Activated CD4-positive, alpha-beta T cell treated with anti-CD3 and anti-CD28 coated beads, Interleukin-2, amount 10 ng/mL, durations not matched to agents 24 days and 14 days (primary cell): Measurements from ENCODE around the gene FXYD7. TPM values are rescaled to one million over a fixed set of nuclear protein-coding genes. Genes with fewer than 3 reads are reported as not detected.
"Not testable (repeated sequence)": the region's sequence is repeated elsewhere in the genome, so short reads cannot be mapped to it uniquely, and the experiment has no call there.

Source experiments
- DNase-seq: peaks from one replicate; pipeline ENCODE4 v3.0.0; 2022
- H3K27ac Mint-ChIP-seq: one replicate; pipeline ENCODE4 v1.8.0; 2022; ENCODE audit warnings: mild to moderate bottlenecking, mixed read lengths
- H3K27me3 Mint-ChIP-seq: one replicate; pipeline ENCODE4 v1.8.0; 2022; ENCODE audit warnings: mixed read lengths
- H3K36me3 Mint-ChIP-seq: one replicate; pipeline ENCODE4 v1.8.0; 2022; ENCODE audit warnings: low read depth, mild to moderate bottlenecking, mixed read lengths
- H3K4me1 Mint-ChIP-seq: one replicate; pipeline ENCODE4 v1.8.0; 2021; ENCODE audit warnings: mixed read lengths
- H3K4me3 Mint-ChIP-seq: one replicate; pipeline ENCODE4 v1.8.0; 2022; ENCODE audit warnings: mild to moderate bottlenecking, moderate library complexity, mixed read lengths
- H3K9me3 Mint-ChIP-seq: one replicate; pipeline ENCODE4 v1.8.0; 2021; ENCODE audit warnings: mixed read lengths
- intact Hi-C: fragments of 100-400 bp; cut with micrococcal nuclease; formaldehyde crosslinking; loops from one replicate; pipeline ENCODE4 v1.15.1; 2023
- total RNA-seq: library from RNA; stranded (reverse); gene quantifications from 2 replicates; pipeline ENCODE4 v1.2.3, GENCODE V29; 2022

The FXYD7 gene
- total RNA-seq: 0.23 TPM in 1 of 2 replicates, not detected in the other

GRCh38 chr19:35143231-35143715 is at the start of gene FXYD7:
TSS of gene FXYD7 (plus strand) at chr19:35143255. CDS start at chr19:35143334, 79 bp downstream.
- intact Hi-C loops: no loop called here
- H3K27me3 Mint-ChIP-seq: peaks cover 17% of the 10 kb centered on the region
- peaks cover 30% of the 10 kb centered on the region for H3K4me1 Mint-ChIP-seq
- no peaks in the 10 kb centered on the region for H3K36me3 Mint-ChIP-seq
- no peaks in the 10 kb centered on the region for H3K9me3 Mint-ChIP-seq
- peak within 1 kb of the TSS; percentile 87 for H3K4me3 Mint-ChIP-seq
- H3K27ac Mint-ChIP-seq: no peak within 1 kb of the TSS
- peak; percentile 67 for DNase-seq

GRCh38 chr19:35093430-35093829 is 49.6 kb upstream of the FXYD7 start:
- H3K36me3 Mint-ChIP-seq: no peaks in the 10 kb centered on the region
- H3K27ac Mint-ChIP-seq: no peak overlapping the region
- no peaks in the 10 kb centered on the region for H3K9me3 Mint-ChIP-seq
- no peak overlapping the region for H3K4me3 Mint-ChIP-seq
- intact Hi-C loops: no loop called here
- peaks cover 5% of the 10 kb centered on the region for H3K27me3 Mint-ChIP-seq
- no peaks in the 10 kb centered on the region for H3K4me1 Mint-ChIP-seq
- no peak for DNase-seq

GRCh38 chr19:35093941-35094647 is 49.0 kb upstream of the FXYD7 start:
- Mint-ChIP-seq H3K9me3 (no peaks in the 10 kb centered on the region), H3K36me3 (no peaks in the 10 kb centered on the region), H3K27me3 (peaks cover 5% of the 10 kb centered on the region), H3K27ac (no peak overlapping the region), H3K4me1 (no peaks in the 10 kb centered on the region), H3K4me3 (no peak overlapping the region)
- intact Hi-C loops: no loop called here
- no peak for DNase-seq

- Mint-ChIP-seq H3K27ac (no peak overlapping the region), H3K4me3 (no peak overlapping the region), H3K36me3 (no peaks in the 10 kb centered on the region), H3K27me3 (peaks cover 5% of the 10 kb centered on the region), H3K9me3 (no peaks in the 10 kb centered on the region), H3K4me1 (no peaks in the 10 kb centered on the region)
- intact Hi-C loops: no loop called here
- DNase-seq: no peak
These were observed 48.4 kb upstream of the FXYD7 start for GRCh38 chr19:35094656-35095055.

GRCh38 chr19:35095667-35096368 is 47.2 kb upstream of the FXYD7 start:
- H3K36me3 Mint-ChIP-seq: no peaks in the 10 kb centered on the region
- no peaks in the 10 kb centered on the region for H3K9me3 Mint-ChIP-seq
- no peak overlapping the region for H3K4me3 Mint-ChIP-seq
- H3K27me3 Mint-ChIP-seq: peaks cover 2% of the 10 kb centered on the region
- intact Hi-C loops: no loop called here
- no peak overlapping the region for H3K27ac Mint-ChIP-seq
- DNase-seq: no peak
- H3K4me1 Mint-ChIP-seq: no peaks in the 10 kb centered on the region

- no peak for DNase-seq
- Mint-ChIP-seq H3K9me3 (no peaks in the 10 kb centered on the region), H3K36me3 (no peaks in the 10 kb centered on the region), H3K27ac (no peak overlapping the region), H3K27me3 (peaks cover 2% of the 10 kb centered on the region), H3K4me3 (no peak overlapping the region), H3K4me1 (no peaks in the 10 kb centered on the region)
- intact Hi-C loops: no loop called here
These were observed 44.5 kb upstream of the FXYD7 start for GRCh38 chr19:35098413-35099049.

GRCh38 chr19:35099155-35099896 is 43.7 kb upstream of the FXYD7 start:
- no peaks in the 10 kb centered on the region for H3K4me1 Mint-ChIP-seq
- H3K4me3 Mint-ChIP-seq: no peak overlapping the region
- no peaks in the 10 kb centered on the region for H3K9me3 Mint-ChIP-seq
- peaks cover under 1% of the 10 kb centered on the region for H3K27me3 Mint-ChIP-seq
- intact Hi-C loops: no loop called here
- DNase-seq: no peak
- no peak overlapping the region for H3K27ac Mint-ChIP-seq
- H3K36me3 Mint-ChIP-seq: no peaks in the 10 kb centered on the region

GRCh38 chr19:35099897-35100275 is 43.2 kb upstream of the FXYD7 start:
- H3K4me1 Mint-ChIP-seq: no peaks in the 10 kb centered on the region
- H3K27ac Mint-ChIP-seq: no peak overlapping the region
- no peak for DNase-seq
- H3K27me3 Mint-ChIP-seq: no peaks in the 10 kb centered on the region
- H3K9me3 Mint-ChIP-seq: no peaks in the 10 kb centered on the region
- H3K36me3 Mint-ChIP-seq: no peaks in the 10 kb centered on the region
- intact Hi-C loops: no loop called here
- H3K4me3 Mint-ChIP-seq: no peak overlapping the region

- no peaks in the 10 kb centered on the region for H3K9me3 Mint-ChIP-seq
- H3K36me3 Mint-ChIP-seq: no peaks in the 10 kb centered on the region
- no peaks in the 10 kb centered on the region for H3K4me1 Mint-ChIP-seq
- H3K27ac Mint-ChIP-seq: no peak overlapping the region
- no peak for DNase-seq
- H3K4me3 Mint-ChIP-seq: no peak overlapping the region
- no peaks in the 10 kb centered on the region for H3K27me3 Mint-ChIP-seq
- intact Hi-C loops: no loop called here
These were observed 42.2 kb upstream of the FXYD7 start for GRCh38 chr19:35100588-35101533.

GRCh38 chr19:35101949-35102348 is 41.1 kb upstream of the FXYD7 start:
- H3K27ac Mint-ChIP-seq, intact Hi-C loops, H3K4me1 Mint-ChIP-seq, H3K4me3 Mint-ChIP-seq, H3K27me3 Mint-ChIP-seq, DNase-seq, H3K36me3 Mint-ChIP-seq, H3K9me3 Mint-ChIP-seq: not testable (repeated sequence)

- H3K36me3 Mint-ChIP-seq, H3K4me1 Mint-ChIP-seq, H3K27me3 Mint-ChIP-seq, DNase-seq, H3K27ac Mint-ChIP-seq, intact Hi-C loops, H3K4me3 Mint-ChIP-seq, H3K9me3 Mint-ChIP-seq: not testable (repeated sequence)
These were observed 39.4 kb upstream of the FXYD7 start for GRCh38 chr19:35103614-35104013.

- Mint-ChIP-seq H3K4me1 (peaks cover 8% of the 10 kb centered on the region), H3K27me3 (peaks cover 3% of the 10 kb centered on the region), H3K9me3 (no peaks in the 10 kb centered on the region), H3K4me3 (no peak overlapping the region), H3K27ac (no peak overlapping the region), H3K36me3 (no peaks in the 10 kb centered on the region)
- intact Hi-C loops: no loop called here
- DNase-seq: no peak
These were observed 38.7 kb upstream of the FXYD7 start for GRCh38 chr19:35104361-35104760.

GRCh38 chr19:35105047-35105410 is 38.0 kb upstream of the FXYD7 start:
- no peak overlapping the region for H3K4me3 Mint-ChIP-seq
- intact Hi-C loops: no loop called here

More at GRCh38 chr19:35105047-35105410, 38.0 kb upstream of the FXYD7 start:
- H3K4me1 Mint-ChIP-seq: peaks cover 8% of the 10 kb centered on the region
- peaks cover 3% of the 10 kb centered on the region for H3K27me3 Mint-ChIP-seq
- H3K9me3 Mint-ChIP-seq: no peaks in the 10 kb centered on the region
- DNase-seq: no peak
- no peak overlapping the region for H3K27ac Mint-ChIP-seq
- no peaks in the 10 kb centered on the region for H3K36me3 Mint-ChIP-seq
